Astrocyte (in vitro differentiated cells and primary cell): ENCODE measurements around the gene PPP2R5C. TPM values are rescaled to one million over a fixed set of nuclear protein-coding genes. Genes with fewer than 3 reads are reported as not detected.

ENCODE experiments used
- DNase-seq: peaks from one replicate; pipeline ENCODE4 v3.0.0-alpha.2; 2010; ENCODE audit warnings: low read depth
- FAIRE-seq: peaks from 2 replicates; lab custom pipeline; 2011; peaks lifted over from hg19 to GRCh38; lab: Jason Lieb, UNC
- H2AFZ ChIP-seq: 2 replicates; pipeline ENCODE4 v1.6.0; 2012; ENCODE audit warnings: low read depth, low read length, inconsistent platforms
- H3K27ac ChIP-seq: 2 replicates; pipeline ENCODE4 v1.5.1; 2011; ENCODE audit warnings: low read depth, low read length, inconsistent platforms
- H3K27me3 ChIP-seq: 2 replicates; pipeline ENCODE4 v1.6.0; 2011; ENCODE audit warnings: low read length, inconsistent platforms; ENCODE audit not compliant: insufficient read depth
- H3K36me3 ChIP-seq: 2 replicates; pipeline ENCODE4 v1.5.1; 2011; ENCODE audit warnings: low read length, inconsistent platforms; ENCODE audit not compliant: insufficient read depth
- H3K4me1 ChIP-seq: 2 replicates; pipeline ENCODE4 v1.5.1; 2011; ENCODE audit warnings: low read length, inconsistent platforms; ENCODE audit not compliant: insufficient read depth
- H3K4me2 ChIP-seq: 2 replicates; pipeline ENCODE4 v1.6.0; 2012; ENCODE audit warnings: low read length, inconsistent platforms
- H3K4me3 ChIP-seq: 2 replicates; pipeline ENCODE4 v1.5.1; 2011; ENCODE audit warnings: low read depth, mild to moderate bottlenecking, low read length, inconsistent platforms; ENCODE audit not compliant: insufficient read depth
- H3K79me2 ChIP-seq: 2 replicates; pipeline ENCODE4 v1.6.0; 2012; ENCODE audit warnings: mild to moderate bottlenecking, low read length, inconsistent platforms; ENCODE audit not compliant: insufficient read depth
- H3K9ac ChIP-seq: 2 replicates; pipeline ENCODE4 v1.6.0; 2012; ENCODE audit warnings: mild to moderate bottlenecking, low read length, inconsistent platforms
- H3K9me3 ChIP-seq: 2 replicates; pipeline ENCODE4 v1.5.1; 2012; ENCODE audit warnings: low read depth, mild to moderate bottlenecking, low read length, inconsistent platforms; ENCODE audit not compliant: insufficient read depth
- H4K20me1 ChIP-seq: 2 replicates; pipeline ENCODE4 v1.6.0; 2012; ENCODE audit warnings: low read length, inconsistent platforms; ENCODE audit not compliant: insufficient read depth
- H3K27ac Mint-ChIP-seq: one replicate; pipeline ENCODE4 v1.8.0; 2021; ENCODE audit warnings: mild to moderate bottlenecking, mixed read lengths; ENCODE audit not compliant: unreplicated experiment
- H3K27me3 Mint-ChIP-seq: one replicate; pipeline ENCODE4 v1.8.0; 2021; ENCODE audit warnings: low read depth, mixed read lengths; ENCODE audit not compliant: unreplicated experiment
- H3K36me3 Mint-ChIP-seq: one replicate; pipeline ENCODE4 v1.8.0; 2021; ENCODE audit warnings: low read depth, mixed read lengths; ENCODE audit not compliant: unreplicated experiment
- H3K4me1 Mint-ChIP-seq: one replicate; pipeline ENCODE4 v1.8.0; 2021; ENCODE audit warnings: low read depth, mixed read lengths; ENCODE audit not compliant: unreplicated experiment
- H3K4me3 Mint-ChIP-seq: one replicate; pipeline ENCODE4 v1.8.0; 2021; ENCODE audit warnings: mild to moderate bottlenecking, moderate library complexity, mixed read lengths; ENCODE audit not compliant: unreplicated experiment
- H3K9me3 Mint-ChIP-seq: one replicate; pipeline ENCODE4 v1.8.0; 2021; ENCODE audit warnings: mild to moderate bottlenecking, mixed read lengths; ENCODE audit not compliant: unreplicated experiment
- CTCF ChIP-seq: IDR thresholded peaks from 2 replicates; pipeline ENCODE4 v1.5.1; 2011; ENCODE audit warnings: low read depth, mild to moderate bottlenecking, inconsistent platforms, low read length, moderate library complexity; ENCODE audit not compliant: insufficient read depth
- EZH2 ChIP-seq: IDR thresholded peaks from 2 replicates; pipeline ENCODE4 v1.6.1; 2012; ENCODE audit warnings: mild to moderate bottlenecking, low read length, inconsistent platforms; ENCODE audit not compliant: insufficient read depth
- total RNA-seq: library from RNA; stranded (reverse); gene quantifications from 2 replicates; pipeline ENCODE4 v1.2.1, GENCODE V29; 2021

PPP2R5C gene
- total RNA-seq, 1 donor from 2014 or later, result 102 TPM

- Histone ChIP-seq H3K79me2 (peaks cover 99% of the 10 kb centered on the region), H3K36me3 (no peaks in the 10 kb centered on the region), H3K4me3 (no peak overlapping the region), H3K9ac (no peak overlapping the region), H3K27ac (no peak overlapping the region), H2AFZ (no peak overlapping the region), H3K9me3 (no peaks in the 10 kb centered on the region), H3K27me3 (no peaks in the 10 kb centered on the region), H3K4me1 (peaks cover 7% of the 10 kb centered on the region), H4K20me1 (peaks cover 95% of the 10 kb centered on the region), H3K4me2 (no peak overlapping the region)
- no peak for FAIRE-seq
- TF ChIP-seq CTCF (no peak), EZH2 (no peak)
- DNase-seq, result no peak
- Mint-ChIP-seq H3K27ac (no peak overlapping the region), H3K9me3 (no peaks in the 10 kb centered on the region), H3K36me3 (peaks cover 14% of the 10 kb centered on the region), H3K4me1 (peaks cover 19% of the 10 kb centered on the region), H3K27me3 (no peaks in the 10 kb centered on the region), H3K4me3 (no peak overlapping the region)
Observed at GRCh38 chr14:101830271-101830670, 68.8 kb downstream of the PPP2R5C start.

GRCh38 chr14:101833045-101833444 lies 71.5 kb downstream of the PPP2R5C start:
- FAIRE-seq (no peak), DNase-seq (no peak)
- Histone ChIP-seq H4K20me1 (peaks cover 90% of the 10 kb centered on the region), H3K4me3 (no peak overlapping the region), H3K9ac (no peak overlapping the region), H2AFZ (no peak overlapping the region), H3K27me3 (no peaks in the 10 kb centered on the region), H3K36me3 (no peaks in the 10 kb centered on the region), H3K4me2 (no peak overlapping the region), H3K9me3 (no peaks in the 10 kb centered on the region), H3K27ac (no peak overlapping the region), H3K4me1 (peaks cover 18% of the 10 kb centered on the region), H3K79me2 (peaks cover 96% of the 10 kb centered on the region)
- peaks cover 20% of the 10 kb centered on the region for H3K4me1 Mint-ChIP-seq
- peaks cover 8% of the 10 kb centered on the region for H3K36me3 Mint-ChIP-seq
- H3K4me3 Mint-ChIP-seq, result no peak overlapping the region
- H3K27ac Mint-ChIP-seq, result no peak overlapping the region
- H3K27me3 Mint-ChIP-seq, result no peaks in the 10 kb centered on the region
- TF ChIP-seq CTCF (no peak), EZH2 (no peak)
- no peaks in the 10 kb centered on the region for H3K9me3 Mint-ChIP-seq

DNA sequence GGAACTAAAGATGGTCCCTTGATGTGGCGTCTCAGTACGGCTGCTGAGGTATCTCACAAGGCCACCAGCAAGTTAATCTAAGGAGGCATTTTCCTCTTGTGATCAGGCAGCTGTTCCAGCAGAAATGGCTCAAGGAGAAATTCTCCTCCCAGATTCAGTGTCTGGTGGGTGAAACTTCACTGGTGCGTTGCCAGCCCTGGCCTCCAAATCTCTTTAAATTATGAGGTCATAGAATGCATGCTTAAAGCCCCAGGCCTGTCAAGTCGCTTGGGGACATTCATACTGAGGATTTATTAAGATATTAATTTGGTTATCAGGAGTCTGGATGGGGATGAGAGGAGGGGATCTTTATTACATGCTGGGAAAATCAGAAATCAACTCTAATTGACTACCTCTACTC lies 72.9 kb downstream of the PPP2R5C start:
- H4K20me1 ChIP-seq, result peaks cover 87% of the 10 kb centered on the region
- H3K9me3 Mint-ChIP-seq, result no peaks in the 10 kb centered on the region
- H3K27ac ChIP-seq, result no peak overlapping the region
- H2AFZ ChIP-seq, result no peak overlapping the region
- H3K36me3 ChIP-seq, result no peaks in the 10 kb centered on the region
- H3K27ac Mint-ChIP-seq, result no peak overlapping the region
- no peaks in the 10 kb centered on the region for H3K27me3 ChIP-seq
- H3K9me3 ChIP-seq, result no peaks in the 10 kb centered on the region
- H3K4me1 ChIP-seq, result peaks cover 18% of the 10 kb centered on the region
- DNase-seq (no peak), FAIRE-seq (no peak)
- no peak overlapping the region for H3K4me2 ChIP-seq
- H3K27me3 Mint-ChIP-seq, result no peaks in the 10 kb centered on the region
- H3K36me3 Mint-ChIP-seq, result peaks cover 10% of the 10 kb centered on the region
- H3K79me2 ChIP-seq, result peaks cover 92% of the 10 kb centered on the region
- peaks cover 22% of the 10 kb centered on the region for H3K4me1 Mint-ChIP-seq
- no peak overlapping the region for H3K4me3 Mint-ChIP-seq
- no peak for TF ChIP-seq EZH2
- no peak for TF ChIP-seq CTCF
- no peak overlapping the region for H3K9ac ChIP-seq
- no peak overlapping the region for H3K4me3 ChIP-seq
